LNCaP clone FGC (cell line): ENCODE data around the gene SRXN1.
A peak's percentile ranks its signal among the peaks of the same experiment; 100 is the strongest.

Source experiments
- DNase-seq: peaks from one replicate; pipeline ENCODE4 v3.0.0-alpha.2; 2011; ENCODE audit warnings: low read depth
- H3K4me3 ChIP-seq: 2 replicates; pipeline ENCODE4 v1.5.1; 2011; ENCODE audit warnings: mild to moderate bottlenecking, low read depth, low read length, control low read depth
- TF ChIP-seq, protein P1 (sequence below): IDR thresholded peaks from 2 replicates; pipeline ENCODE4 v1.5.1; 2012; ENCODE audit warnings: mild to moderate bottlenecking; ENCODE audit not compliant: control insufficient read depth, insufficient read depth; ENCODE audit errors: extremely low read depth

The SRXN1 gene

DNA sequence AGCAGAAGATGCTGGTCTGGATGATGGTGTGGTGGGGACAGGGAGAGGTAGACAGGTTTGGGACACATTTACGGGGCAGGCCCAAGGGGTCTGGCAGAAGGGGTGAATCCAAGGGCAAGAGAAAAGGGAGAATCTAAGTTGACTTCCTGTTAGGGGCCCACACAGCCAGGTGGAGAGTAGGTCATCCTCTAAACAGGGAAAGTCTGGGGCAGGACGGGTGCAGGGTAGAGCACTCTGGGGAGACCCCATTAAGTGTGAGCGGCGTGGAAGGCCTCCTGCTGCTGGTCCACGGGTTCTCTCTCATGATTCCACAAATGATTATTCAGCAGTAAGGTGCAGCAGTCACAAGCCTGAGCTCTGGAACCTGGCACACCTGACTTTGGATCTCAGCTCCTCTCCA lies 2.7 kb downstream of the SRXN1 start:
- no peak overlapping the region for H3K4me3 ChIP-seq
- TF ChIP-seq, protein P1, sequence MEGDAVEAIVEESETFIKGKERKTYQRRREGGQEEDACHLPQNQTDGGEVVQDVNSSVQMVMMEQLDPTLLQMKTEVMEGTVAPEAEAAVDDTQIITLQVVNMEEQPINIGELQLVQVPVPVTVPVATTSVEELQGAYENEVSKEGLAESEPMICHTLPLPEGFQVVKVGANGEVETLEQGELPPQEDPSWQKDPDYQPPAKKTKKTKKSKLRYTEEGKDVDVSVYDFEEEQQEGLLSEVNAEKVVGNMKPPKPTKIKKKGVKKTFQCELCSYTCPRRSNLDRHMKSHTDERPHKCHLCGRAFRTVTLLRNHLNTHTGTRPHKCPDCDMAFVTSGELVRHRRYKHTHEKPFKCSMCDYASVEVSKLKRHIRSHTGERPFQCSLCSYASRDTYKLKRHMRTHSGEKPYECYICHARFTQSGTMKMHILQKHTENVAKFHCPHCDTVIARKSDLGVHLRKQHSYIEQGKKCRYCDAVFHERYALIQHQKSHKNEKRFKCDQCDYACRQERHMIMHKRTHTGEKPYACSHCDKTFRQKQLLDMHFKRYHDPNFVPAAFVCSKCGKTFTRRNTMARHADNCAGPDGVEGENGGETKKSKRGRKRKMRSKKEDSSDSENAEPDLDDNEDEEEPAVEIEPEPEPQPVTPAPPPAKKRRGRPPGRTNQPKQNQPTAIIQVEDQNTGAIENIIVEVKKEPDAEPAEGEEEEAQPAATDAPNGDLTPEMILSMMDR = no peak
- DNase-seq = no peak

- TF ChIP-seq, protein P1 = no peak
- H3K4me3 ChIP-seq = no peak overlapping the region
- DNase-seq = no peak
These were observed 5.5 kb downstream of the SRXN1 start for GRCh38 chr20:647479-648019.

GRCh38 chr20:646868-647233 lies 6.1 kb downstream of the SRXN1 start:
- no peak for DNase-seq
- TF ChIP-seq, protein P1 = no peak
- no peak overlapping the region for H3K4me3 ChIP-seq

GRCh38 chr20:646107-646867 lies 6.7 kb downstream of the SRXN1 start:
- no peak for DNase-seq
- H3K4me3 ChIP-seq = no peak overlapping the region
- TF ChIP-seq, protein P1 = no peak

DNA sequence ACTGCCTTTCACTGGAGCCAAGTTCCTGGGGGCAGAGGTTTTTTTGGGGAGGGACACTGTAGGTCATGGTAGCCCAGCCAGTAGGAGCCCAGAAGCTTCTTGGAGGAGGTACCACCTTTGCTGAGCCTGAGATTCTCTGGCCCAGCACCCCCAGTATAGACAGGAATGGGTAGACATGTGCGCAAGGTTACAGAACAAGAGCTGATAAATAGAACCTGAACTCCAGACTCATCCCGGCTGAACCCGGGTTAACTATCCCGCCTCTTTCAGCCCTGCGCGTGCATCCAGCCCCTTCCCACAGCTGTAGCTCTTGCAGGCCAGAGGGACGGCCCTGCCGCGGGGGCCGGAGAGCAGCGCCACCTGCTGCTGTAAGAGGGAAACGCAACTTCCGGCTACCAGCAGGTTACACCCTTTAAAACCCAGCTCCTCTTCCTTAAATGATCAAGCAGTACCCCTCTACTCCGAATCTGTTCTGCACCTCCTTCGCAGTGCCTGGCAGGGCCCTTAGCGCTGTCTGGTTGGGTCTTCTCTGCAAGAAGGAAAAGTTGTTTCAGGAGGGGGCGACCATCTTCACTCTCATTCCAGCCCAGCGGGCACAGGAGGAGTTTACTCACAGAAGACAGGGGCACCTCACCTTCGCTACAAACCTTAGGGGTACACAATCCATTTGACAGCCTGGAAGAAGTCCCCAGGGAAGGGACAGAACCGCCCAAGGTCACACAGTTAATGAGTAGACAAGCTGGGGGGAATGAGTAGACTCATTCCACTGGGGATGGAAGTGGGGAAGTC lies 7.5 kb downstream of the SRXN1 start:
- H3K4me3 ChIP-seq = no peak overlapping the region
- TF ChIP-seq, protein P1 = peak; percentile 95
- DNase-seq = no peak

- no peak for DNase-seq
- TF ChIP-seq, protein P1 = no peak
- H3K4me3 ChIP-seq = no peak overlapping the region
These were observed 8.2 kb downstream of the SRXN1 start for GRCh38 chr20:644692-645317.
